Activated T-cell treated with anti-CD3 and anti-CD28 coated beads, Interleukin-2, amount 50 U/mL, for 72 hours (primary cell): ENCODE results near the gene CARD10. TPM values are rescaled to one million over a fixed set of nuclear protein-coding genes. Genes with fewer than 3 reads are reported as not detected.
A peak's percentile ranks its signal among the peaks of the same experiment; 100 is the strongest.

Experiments used
- ATAC-seq, 2 donors: fragments of 150-1000 bp; cut with Tn5 transposase; replicated peaks in 1 of 2; 2 replicates each; pipeline ENCODE4 v1.10.0; 2021; ENCODE audit warnings: moderate library complexity in 2 of 2, mild to moderate bottlenecking in 1 of 2
- DNase-seq, 2 donors: peaks; one replicate each; pipeline ENCODE4 v3.0.0; 2021 to 2022; ENCODE audit warnings: mixed read lengths in 1 of 2
- H3K27ac Mint-ChIP-seq: one replicate; pipeline ENCODE4 v1.8.0; 2022; ENCODE audit warnings: mild to moderate bottlenecking, moderate library complexity, mixed read lengths
- H3K27me3 Mint-ChIP-seq: one replicate; pipeline ENCODE4 v1.8.0; 2022; ENCODE audit warnings: low read depth, mixed read lengths
- H3K36me3 Mint-ChIP-seq, 2 donors: one replicate each; pipeline ENCODE4 v1.8.0; 2022; ENCODE audit warnings: mixed read lengths in 2 of 2, mild to moderate bottlenecking in 1 of 2; ENCODE audit not compliant: insufficient read depth in 2 of 2
- H3K4me1 Mint-ChIP-seq: one replicate; pipeline ENCODE4 v1.8.0; 2022; ENCODE audit warnings: low read depth, mixed read lengths
- H3K4me3 Mint-ChIP-seq, 2 donors: one replicate each; pipeline ENCODE4 v1.8.0; 2022; ENCODE audit warnings: mild to moderate bottlenecking in 2 of 2, mixed read lengths in 2 of 2, moderate library complexity in 2 of 2
- H3K9me3 Mint-ChIP-seq, 2 donors: one replicate each; pipeline ENCODE4 v1.8.0; 2022; ENCODE audit warnings: mixed read lengths in 2 of 2
- total RNA-seq, 2 donors: library from RNA; stranded (reverse); gene quantifications; one replicate each; pipeline ENCODE4 v1.2.3, GENCODE V29; 2022

The CARD10 gene
- total RNA-seq, 2 donors from 2014 or later: 0.25 TPM; not detected in 1

DNA sequence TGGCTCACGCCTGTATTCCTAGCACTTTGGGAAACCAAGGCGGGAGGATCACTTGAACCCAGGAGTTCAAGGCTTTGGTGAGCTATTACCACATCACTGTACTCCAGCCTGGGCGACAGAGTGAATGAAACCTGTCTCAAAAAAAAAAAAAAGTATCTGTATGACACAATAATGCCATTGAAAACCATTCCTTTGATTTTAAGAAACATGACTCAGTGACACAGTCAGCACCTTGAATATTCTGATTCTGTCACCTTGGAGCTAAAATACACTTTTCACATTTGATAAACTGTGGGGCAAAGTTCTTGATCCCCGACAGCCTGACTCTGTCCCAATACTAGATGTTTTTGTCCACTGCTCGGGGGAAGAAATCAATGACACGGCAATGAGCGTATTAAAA, 75.2 kb downstream of the CARD10 start:
- H3K4me3 Mint-ChIP-seq: no peak overlapping the region
- peaks cover 6% of the 10 kb centered on the region for H3K27me3 Mint-ChIP-seq
- peaks cover 3 to 4% of the 10 kb centered on the region in 2 donors for H3K36me3 Mint-ChIP-seq
- no peak overlapping the region for H3K27ac Mint-ChIP-seq
- H3K9me3 Mint-ChIP-seq: peaks cover 3% of the 10 kb centered on the region in 2 donors
- DNase-seq: no peak
- ATAC-seq: peak; percentile 68 to 89
- peaks cover 19% of the 10 kb centered on the region for H3K4me1 Mint-ChIP-seq

GRCh38 chr22:37443086-37443485, 76.1 kb downstream of the CARD10 start:
- ATAC-seq (no peak), DNase-seq (no peak)
- Mint-ChIP-seq H3K4me3 (no peak overlapping the region), H3K9me3 (peaks cover 3% of the 10 kb centered on the region in 2 donors), H3K27me3 (peaks cover 6% of the 10 kb centered on the region), H3K27ac (no peak overlapping the region), H3K36me3 (peaks cover 3 to 4% of the 10 kb centered on the region in 2 donors), H3K4me1 (peaks cover 19% of the 10 kb centered on the region)

DNA sequence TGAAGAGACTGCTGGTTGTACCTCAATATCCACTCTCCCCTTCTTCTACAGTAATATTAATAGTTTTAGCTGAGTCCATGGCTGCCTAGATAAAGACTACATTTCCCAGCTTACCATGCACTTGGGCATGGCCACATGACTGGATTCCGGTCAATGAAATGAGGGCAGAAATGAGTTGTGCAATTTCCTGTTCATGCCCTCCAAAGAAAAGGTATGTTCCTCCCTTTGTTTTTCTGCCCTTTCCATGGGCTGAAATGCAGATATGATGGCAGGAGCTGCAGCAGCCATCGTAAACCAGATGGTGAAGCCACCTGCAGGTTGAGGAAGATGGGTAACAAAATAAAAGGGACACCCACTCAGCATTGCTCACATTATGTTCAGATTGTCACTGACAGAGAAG, 76.7 kb downstream of the CARD10 start:
- Mint-ChIP-seq H3K4me3 (peak overlapping the region in 1 of 2 donors; percentile 31), H3K27ac (no peak overlapping the region), H3K4me1 (peaks cover 19% of the 10 kb centered on the region), H3K36me3 (peaks cover 3 to 4% of the 10 kb centered on the region in 2 donors), H3K9me3 (peaks cover 3% of the 10 kb centered on the region in 2 donors), H3K27me3 (peaks cover 6% of the 10 kb centered on the region)
- peak; percentile 52 to 70 for ATAC-seq
- DNase-seq: no peak

GRCh38 chr22:37442135-37442534, 77.1 kb downstream of the CARD10 start:
- H3K9me3 Mint-ChIP-seq: peaks cover 3% of the 10 kb centered on the region in 2 donors
- H3K4me3 Mint-ChIP-seq: no peak overlapping the region
- H3K4me1 Mint-ChIP-seq: peaks cover 19% of the 10 kb centered on the region
- H3K27ac Mint-ChIP-seq: no peak overlapping the region
- ATAC-seq (no peak), DNase-seq (no peak)
- peaks cover 3 to 4% of the 10 kb centered on the region in 2 donors for H3K36me3 Mint-ChIP-seq
- H3K27me3 Mint-ChIP-seq: peaks cover 6% of the 10 kb centered on the region

- no peak for ATAC-seq
- no peak for DNase-seq
- Mint-ChIP-seq H3K27me3 (peaks cover 6% of the 10 kb centered on the region), H3K4me1 (peaks cover 19% of the 10 kb centered on the region), H3K36me3 (peaks cover 3 to 4% of the 10 kb centered on the region in 2 donors), H3K4me3 (no peak overlapping the region), H3K9me3 (peaks cover 3% of the 10 kb centered on the region in 2 donors), H3K27ac (no peak overlapping the region)
Observed at GRCh38 chr22:37440875-37441274, 78.3 kb downstream of the CARD10 start.

Other genes starting within 250 kb of the CARD10 start
- gene CYTH4, start 236.9 kb downstream of the CARD10 start, total RNA-seq: 10 to 100 TPM; 71.9 to 87.5 TPM
- gene ELFN2, start 91.9 kb downstream of the CARD10 start, total RNA-seq: under 1 TPM; 0.58 to 0.62 TPM
- 100 to 1,000 TPM in 1 of 2 donors, 10 to 100 TPM in 1; 94.0 to 116 TPM for gene MFNG, start 33.0 kb downstream of the CARD10 start, total RNA-seq
- gene CDC42EP1, start 41.1 kb upstream of the CARD10 start, total RNA-seq: 1 to 10 TPM; 4.0 to 4.6 TPM
- not detected for gene LGALS2, start 60.7 kb upstream of the CARD10 start, total RNA-seq
- gene GGA1, start 89.4 kb upstream of the CARD10 start, total RNA-seq: 10 to 100 TPM; 81.5 to 96.2 TPM
- 100 to 1,000 TPM in 1 of 2 donors, 10 to 100 TPM in 1; 99.0 to 103 TPM for gene SH3BP1, start 120.3 kb upstream of the CARD10 start, total RNA-seq
- gene PDXP, start 139.3 kb upstream of the CARD10 start, total RNA-seq: 10 to 100 TPM; 14.8 to 17.2 TPM
- gene LGALS1, start 156.2 kb upstream of the CARD10 start, total RNA-seq: 100 to 1,000 TPM; 303 to 803 TPM
- 10 to 100 TPM; 31.3 to 36.3 TPM for gene NOL12, start 166.9 kb upstream of the CARD10 start, total RNA-seq
- 10 to 100 TPM; 25.4 to 28.6 TPM for gene TRIOBP, start 177.6 kb upstream of the CARD10 start, total RNA-seq